ENCODE measurements around the gene MFSD2A. TPM values are rescaled to one million over a fixed set of nuclear protein-coding genes. Genes with fewer than 3 reads are reported as not detected.

The MFSD2A gene
- total RNA-seq, 1 donor from 2014 or later = 4.6 TPM

GRCh38 chr1:39969048-39969447 lies 14.1 kb downstream of the MFSD2A start:
- H3K36me3 ChIP-seq (ENCODE audit: control insufficient read depth, insufficient read depth, low read length) = peaks cover 1% of the 10 kb centered on the region
- no peak overlapping the region for H3K4me3 ChIP-seq (ENCODE audit: low read depth, low read length)
- DNase-seq (ENCODE audit: low read depth) = no peak
- no peak for TF ChIP-seq CTCF (IDR thresholded peaks at IDR 0.05; ENCODE audit: insufficient read depth, low read length, poor library complexity, severe bottlenecking)
- H3K27me3 ChIP-seq (ENCODE audit: control insufficient read depth, insufficient read depth, low read length) = no peaks in the 10 kb centered on the region

DNA sequence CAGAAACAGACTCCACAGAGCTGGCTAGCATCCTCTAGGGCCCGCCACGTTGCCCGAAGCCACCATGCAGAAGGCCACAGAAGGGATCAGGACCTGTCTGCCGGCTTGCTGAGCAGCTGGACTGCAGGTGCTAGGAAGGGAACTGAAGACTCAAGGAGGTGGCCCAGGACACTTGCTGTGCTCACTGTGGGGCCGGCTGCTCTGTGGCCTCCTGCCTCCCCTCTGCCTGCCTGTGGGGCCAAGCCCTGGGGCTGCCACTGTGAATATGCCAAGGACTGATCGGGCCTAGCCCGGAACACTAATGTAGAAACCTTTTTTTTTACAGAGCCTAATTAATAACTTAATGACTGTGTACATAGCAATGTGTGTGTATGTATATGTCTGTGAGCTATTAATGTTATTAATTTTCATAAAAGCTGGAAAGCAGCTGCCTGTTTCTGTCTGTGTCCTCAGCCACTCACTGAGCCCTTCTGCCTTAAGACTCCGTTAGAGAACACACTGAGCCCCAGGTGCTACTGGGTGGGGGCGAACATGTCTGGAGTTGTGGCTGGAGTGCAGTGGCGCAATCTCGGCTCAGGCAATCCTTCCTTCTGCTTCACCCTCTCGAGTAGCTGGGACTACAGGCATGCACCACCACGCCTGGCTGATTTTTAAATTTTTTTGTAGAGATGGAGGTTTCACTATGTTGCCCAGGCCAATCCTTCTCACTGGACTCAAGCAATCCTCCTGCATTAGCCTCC lies 14.8 kb downstream of the MFSD2A start:
- Histone ChIP-seq H3K4me3 (ENCODE audit: low read depth, low read length) (no peak overlapping the region), H3K36me3 (ENCODE audit: control insufficient read depth, insufficient read depth, low read length) (peaks cover 1% of the 10 kb centered on the region), H3K27me3 (ENCODE audit: control insufficient read depth, insufficient read depth, low read length) (no peaks in the 10 kb centered on the region)
- no peak for TF ChIP-seq CTCF (IDR thresholded peaks at IDR 0.05; ENCODE audit: insufficient read depth, low read length, poor library complexity, severe bottlenecking)
- no peak for DNase-seq (ENCODE audit: low read depth)

DNA sequence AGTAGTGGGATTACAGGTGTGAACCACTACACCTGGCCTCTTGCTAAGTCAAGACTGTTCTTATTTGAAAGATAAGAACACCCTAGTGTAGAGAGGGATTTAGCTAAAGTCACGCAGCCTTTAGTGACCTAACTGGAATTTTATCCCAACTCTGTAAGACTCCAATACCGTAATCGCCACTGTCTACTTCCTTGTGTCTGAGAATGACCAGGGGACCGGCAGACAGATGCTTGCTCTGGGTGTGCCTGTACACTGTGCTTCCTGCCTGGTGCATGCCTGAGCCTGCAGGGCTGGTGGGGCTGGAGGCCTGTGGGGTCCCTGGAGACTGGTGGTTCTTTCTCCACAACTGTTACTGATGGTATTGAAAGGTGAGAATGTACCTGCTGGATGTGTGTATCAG lies 15.3 kb downstream of the MFSD2A start:
- DNase-seq (ENCODE audit: low read depth) = no peak
- Histone ChIP-seq H3K4me3 (ENCODE audit: low read depth, low read length) (no peak overlapping the region), H3K36me3 (ENCODE audit: control insufficient read depth, insufficient read depth, low read length) (peaks cover 1% of the 10 kb centered on the region), H3K27me3 (ENCODE audit: control insufficient read depth, insufficient read depth, low read length) (no peaks in the 10 kb centered on the region)
- TF ChIP-seq CTCF (IDR thresholded peaks at IDR 0.05; ENCODE audit: insufficient read depth, low read length, poor library complexity, severe bottlenecking) = no peak

GRCh38 chr1:39971138-39971537 lies 16.2 kb downstream of the MFSD2A start:
- Histone ChIP-seq H3K36me3 (ENCODE audit: control insufficient read depth, insufficient read depth, low read length) (peaks cover 1% of the 10 kb centered on the region), H3K27me3 (ENCODE audit: control insufficient read depth, insufficient read depth, low read length) (no peaks in the 10 kb centered on the region), H3K4me3 (ENCODE audit: low read depth, low read length) (no peak overlapping the region)
- DNase-seq (ENCODE audit: low read depth) = no peak
- TF ChIP-seq CTCF (IDR thresholded peaks at IDR 0.05; ENCODE audit: insufficient read depth, low read length, poor library complexity, severe bottlenecking) = no peak

DNA sequence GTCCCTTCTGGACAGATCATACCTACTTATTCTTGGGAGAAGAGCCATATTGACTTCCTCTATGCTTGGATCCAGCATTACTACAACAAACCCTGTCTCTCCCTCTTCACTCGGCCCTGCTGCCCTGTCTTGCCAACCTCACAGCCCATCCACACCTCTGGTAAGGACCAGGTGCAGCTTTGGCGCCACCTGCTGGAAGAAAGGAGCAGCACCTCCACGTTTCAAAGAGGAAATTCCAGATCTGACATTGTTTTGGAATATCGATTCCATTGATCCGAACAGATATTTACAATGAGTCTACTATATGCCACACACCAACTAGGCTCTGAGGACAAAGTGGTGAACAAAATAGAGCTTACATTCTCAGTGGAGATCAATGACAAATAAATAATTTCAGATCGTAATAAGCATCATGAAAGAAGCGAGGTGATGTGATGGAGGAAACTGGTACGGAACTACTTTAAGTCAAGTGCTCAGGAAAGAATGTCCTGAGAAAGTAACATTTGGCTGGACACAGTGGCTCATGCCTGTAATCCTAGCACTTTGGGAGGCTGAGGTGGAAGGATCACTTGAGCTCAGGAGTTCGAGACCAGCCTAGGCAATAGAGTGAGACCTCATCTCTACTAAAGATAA lies 18.7 kb downstream of the MFSD2A start:
- TF ChIP-seq CTCF (IDR thresholded peaks at IDR 0.05; ENCODE audit: insufficient read depth, low read length, poor library complexity, severe bottlenecking) = peak; percentile 95
- Histone ChIP-seq H3K4me3 (ENCODE audit: low read depth, low read length) (no peak overlapping the region), H3K36me3 (ENCODE audit: control insufficient read depth, insufficient read depth, low read length) (peaks cover under 1% of the 10 kb centered on the region), H3K27me3 (ENCODE audit: control insufficient read depth, insufficient read depth, low read length) (no peaks in the 10 kb centered on the region)
- no peak for DNase-seq (ENCODE audit: low read depth)

All from kidney epithelial cell (primary cell).